ENCODE data around the gene IDH1.

Gene IDH1

GRCh38 chr2:208254871-208255556, at the start of gene IDH1:
Gene IDH1, minus strand, starts transcription at chr2:208255071. Its CDS starts 3,520 bp downstream, at chr2:208251551.
- Histone ChIP-seq H3K4me1 (peaks cover 0 to 21% (median 18%) of the 10 kb centered on the region in 4 donors), H3K9me3 (no peaks in the 10 kb centered on the region), H3K4me3 (peak within 1 kb of the TSS; percentile 78 to 86), H3K27ac (peak within 1 kb of the TSS; percentile 71 to 77), H3K27me3 (no peaks in the 10 kb centered on the region), H3K36me3 (peaks cover 0 to 8% (median 3%) of the 10 kb centered on the region in 3 donors)
- TF ChIP-seq, protein P1, sequence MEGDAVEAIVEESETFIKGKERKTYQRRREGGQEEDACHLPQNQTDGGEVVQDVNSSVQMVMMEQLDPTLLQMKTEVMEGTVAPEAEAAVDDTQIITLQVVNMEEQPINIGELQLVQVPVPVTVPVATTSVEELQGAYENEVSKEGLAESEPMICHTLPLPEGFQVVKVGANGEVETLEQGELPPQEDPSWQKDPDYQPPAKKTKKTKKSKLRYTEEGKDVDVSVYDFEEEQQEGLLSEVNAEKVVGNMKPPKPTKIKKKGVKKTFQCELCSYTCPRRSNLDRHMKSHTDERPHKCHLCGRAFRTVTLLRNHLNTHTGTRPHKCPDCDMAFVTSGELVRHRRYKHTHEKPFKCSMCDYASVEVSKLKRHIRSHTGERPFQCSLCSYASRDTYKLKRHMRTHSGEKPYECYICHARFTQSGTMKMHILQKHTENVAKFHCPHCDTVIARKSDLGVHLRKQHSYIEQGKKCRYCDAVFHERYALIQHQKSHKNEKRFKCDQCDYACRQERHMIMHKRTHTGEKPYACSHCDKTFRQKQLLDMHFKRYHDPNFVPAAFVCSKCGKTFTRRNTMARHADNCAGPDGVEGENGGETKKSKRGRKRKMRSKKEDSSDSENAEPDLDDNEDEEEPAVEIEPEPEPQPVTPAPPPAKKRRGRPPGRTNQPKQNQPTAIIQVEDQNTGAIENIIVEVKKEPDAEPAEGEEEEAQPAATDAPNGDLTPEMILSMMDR (IDR thresholded peaks at IDR 0.05): peak in 1 of 2 experiments; percentile 15
- peak; percentile 98 for DNase-seq
- intact Hi-C loops (cut with DNase I; ENCODE audit: low total_unique reads): loop anchor here (10.0 kb wide), 1 partner anchor 80 kb away; no protein-coding TSS in a partner anchor

GRCh38 chr2:208304157-208304556, 49.3 kb upstream of the IDH1 start:
- intact Hi-C loops (cut with DNase I; ENCODE audit: low total_unique reads): no loop called here
- TF ChIP-seq, protein P1 (IDR thresholded peaks at IDR 0.05): no peak
- H3K36me3 ChIP-seq: peaks cover 65 to 72% (median 66%) of the 10 kb centered on the region in 3 donors
- no peak for DNase-seq
- H3K9me3 ChIP-seq: no peaks in the 10 kb centered on the region
- H3K4me3 ChIP-seq: no peak overlapping the region
- no peaks in the 10 kb centered on the region for H3K4me1 ChIP-seq
- no peak overlapping the region for H3K27ac ChIP-seq
- H3K27me3 ChIP-seq: no peaks in the 10 kb centered on the region

GRCh38 chr2:208300847-208301618, 46.2 kb upstream of the IDH1 start:
- Histone ChIP-seq H3K27ac (no peak overlapping the region), H3K4me1 (no peaks in the 10 kb centered on the region), H3K4me3 (no peak overlapping the region), H3K36me3 (peaks cover 73 to 80% (median 78%) of the 10 kb centered on the region in 3 donors), H3K9me3 (no peaks in the 10 kb centered on the region), H3K27me3 (no peaks in the 10 kb centered on the region)
- TF ChIP-seq, protein P1 (IDR thresholded peaks at IDR 0.05): no peak
- DNase-seq: no peak
- intact Hi-C loops (cut with DNase I; ENCODE audit: low total_unique reads): no loop called here

DNA sequence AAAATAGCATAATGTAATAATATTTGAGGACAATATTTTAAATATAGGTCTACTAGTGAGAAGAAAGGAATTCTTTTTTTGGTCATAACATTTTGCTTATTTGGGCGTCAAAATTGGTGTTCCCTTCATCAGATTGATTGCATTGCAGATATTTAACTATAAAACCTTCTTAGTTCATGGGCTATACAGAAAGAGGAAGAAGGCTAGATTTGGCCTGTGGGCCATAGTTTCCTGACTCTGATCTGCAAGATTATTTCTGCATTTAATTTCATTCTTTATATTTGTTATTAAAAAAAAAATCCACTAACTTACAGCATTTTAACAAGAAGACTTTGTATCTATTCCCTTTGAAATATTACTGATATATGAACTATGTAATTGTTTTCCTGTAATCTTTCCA, 43.1 kb upstream of the IDH1 start:
- intact Hi-C loops (cut with DNase I; ENCODE audit: low total_unique reads): no loop called here
- no peak overlapping the region for H3K4me3 ChIP-seq
- no peaks in the 10 kb centered on the region for H3K4me1 ChIP-seq
- TF ChIP-seq, protein P1 (IDR thresholded peaks at IDR 0.05): no peak
- no peaks in the 10 kb centered on the region for H3K9me3 ChIP-seq
- H3K27me3 ChIP-seq: no peaks in the 10 kb centered on the region
- no peak for DNase-seq
- H3K27ac ChIP-seq: no peak overlapping the region
- H3K36me3 ChIP-seq: peaks cover 51 to 78% (median 69%) of the 10 kb centered on the region in 3 donors

DNA sequence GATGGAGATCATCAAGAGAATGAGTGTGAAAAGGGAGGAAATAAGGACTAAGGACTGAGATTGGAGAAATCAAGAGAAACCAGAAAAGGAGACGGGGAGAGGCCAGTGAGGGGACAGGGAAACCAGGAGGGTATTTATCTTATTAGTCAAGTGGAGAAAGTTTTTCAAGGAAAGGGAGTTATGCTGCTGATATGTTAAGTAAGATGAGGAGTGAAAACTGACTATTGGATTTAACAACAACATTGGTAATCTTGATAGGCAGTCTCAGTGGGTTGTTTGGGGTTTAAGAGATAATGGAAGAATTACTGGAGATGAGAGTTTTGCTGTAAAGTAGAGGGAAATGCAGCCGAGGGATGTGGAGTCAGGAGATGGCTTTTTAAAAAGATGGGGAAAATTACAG, 41.7 kb upstream of the IDH1 start:
- Histone ChIP-seq H3K36me3 (peaks cover 40 to 67% (median 57%) of the 10 kb centered on the region in 3 donors), H3K4me1 (no peaks in the 10 kb centered on the region), H3K9me3 (no peaks in the 10 kb centered on the region), H3K27ac (no peak overlapping the region), H3K4me3 (no peak overlapping the region), H3K27me3 (no peaks in the 10 kb centered on the region)
- no peak for DNase-seq
- TF ChIP-seq, protein P1 (IDR thresholded peaks at IDR 0.05): no peak
- intact Hi-C loops (cut with DNase I; ENCODE audit: low total_unique reads): no loop called here

All from tibial artery (tissue), 4 donors.